Endothelial cell of umbilical vein (primary cell): ENCODE results near the gene HAUS5. TPM values are rescaled to one million over a fixed set of nuclear protein-coding genes. Genes with fewer than 3 reads are reported as not detected.

Source experiments
- BruUV-seq: library from RNA; stranded (reverse); fragments of 400-500 nt; replicated peaks from 2 replicates; lab custom pipeline; 2021; lab: Mats Ljungman, UMichigan
- CTCF ChIA-PET: fragments of 300-600, 350-600 bp; sonication (Branson Sonifier 250); formaldehyde crosslinking; loops from one replicate; lab custom pipeline; 2021; ENCODE audit warnings: antibody characterized with exemption, inconsistent platforms; lab: Charles Lee
- POLR2A ChIA-PET: fragments of 300-600, 350-600 bp; sonication (Branson Sonifier 250); formaldehyde crosslinking; loops from one replicate; lab custom pipeline; 2021; ENCODE audit warnings: antibody characterized with exemption, inconsistent platforms; lab: Charles Lee
- DNase-seq: peaks from one replicate; pipeline ENCODE4 v3.0.0-alpha.2; 2011; ENCODE audit warnings: low read depth, low spot score
- FAIRE-seq: peaks from 2 replicates; lab custom pipeline; 2011; peaks lifted over from hg19 to GRCh38; lab: Jason Lieb, UNC
- H2AFZ ChIP-seq: 2 replicates; pipeline ENCODE4 v1.6.0; 2012; ENCODE audit warnings: low read depth, low read length, control low read depth, inconsistent platforms
- H3K27ac ChIP-seq: 2 replicates; pipeline ENCODE4 v1.5.1; 2011; ENCODE audit warnings: low read depth, mild to moderate bottlenecking, control low read depth, low read length, moderate library complexity; ENCODE audit not compliant: insufficient read depth
- H3K27me3 ChIP-seq, 2 experiments: 2 replicates each; pipeline versions ENCODE4 v1.6.0 to v1.6.1; 2011; ENCODE audit warnings: low read length in 2 of 2, mixed read lengths in 1 of 2; ENCODE audit not compliant: control insufficient read depth in 2 of 2, insufficient read depth in 2 of 2
- H3K36me3 ChIP-seq, 2 experiments: 2 replicates in 1 of 2; 3 replicates in 1 of 2; pipeline ENCODE4 v1.5.1; 2011; ENCODE audit warnings: low read length in 2 of 2, mild to moderate bottlenecking in 1 of 2, moderate library complexity in 1 of 2; ENCODE audit not compliant: control insufficient read depth in 2 of 2, insufficient read depth in 2 of 2; ENCODE audit errors: extremely low read depth in 1 of 2
- H3K4me1 ChIP-seq: 3 replicates; pipeline ENCODE4 v1.5.1; 2011; ENCODE audit warnings: mild to moderate bottlenecking, low read length; ENCODE audit not compliant: control insufficient read depth, insufficient read depth; ENCODE audit errors: extremely low read depth
- H3K4me2 ChIP-seq: 2 replicates; pipeline ENCODE4 v1.6.1; 2011; ENCODE audit warnings: low read length, control low read depth, mixed read lengths; ENCODE audit not compliant: insufficient read depth
- H3K4me3 ChIP-seq, 3 experiments: fragments of 200-600 bp in 1 of 3; sonication (generic), shearing (Covaris generic) in 1 of 3; replicated peaks in 1 of 3; 2 replicates each; pipeline ENCODE4 v1.5.1; 2011 to 2016; ENCODE audit warnings: control low read depth in 3 of 3, low read length in 3 of 3, mild to moderate bottlenecking in 2 of 3, inconsistent platforms in 1 of 3, low read depth in 1 of 3, moderate library complexity in 1 of 3; ENCODE audit not compliant: insufficient read depth in 1 of 3
- H3K79me2 ChIP-seq: 2 replicates; pipeline ENCODE4 v1.6.0; 2012; ENCODE audit warnings: low read length, inconsistent platforms; ENCODE audit not compliant: control insufficient read depth, insufficient read depth
- H3K9ac ChIP-seq: replicated peaks from 2 replicates; pipeline ENCODE3; 2011; ENCODE audit warnings: low read length, control low read depth; ENCODE audit not compliant: insufficient read depth; ENCODE audit errors: extremely low read depth
- H3K9me1 ChIP-seq: replicated peaks from 3 replicates; pipeline ENCODE4 v1.6.0; 2011; ENCODE audit warnings: mild to moderate bottlenecking, low read length; ENCODE audit not compliant: control insufficient read depth, insufficient read depth; ENCODE audit errors: extremely low read depth
- H3K9me3 ChIP-seq: replicated peaks from 2 replicates; pipeline ENCODE4 v1.5.1; 2012; ENCODE audit warnings: low read length, inconsistent platforms; ENCODE audit not compliant: control insufficient read depth, insufficient read depth
- H4K20me1 ChIP-seq: replicated peaks from 2 replicates; pipeline ENCODE3; 2011; ENCODE audit warnings: mild to moderate bottlenecking, low read length; ENCODE audit not compliant: control insufficient read depth, insufficient read depth; ENCODE audit errors: extremely low read depth
- FOS ChIP-seq: IDR thresholded peaks from 2 replicates; pipeline ENCODE4 v1.6.1; 2011; ENCODE audit warnings: mild to moderate bottlenecking, low read length, moderate library complexity, borderline replicate concordance; ENCODE audit not compliant: insufficient read depth
- dilution Hi-C: fragments of 300-500 bp; cut with MboI; formaldehyde crosslinking; loops from one replicate; pipeline ENCODE4 v1.15.0; 2019; ENCODE audit warnings: low sequenced_read_pairs; ENCODE audit not compliant: extremely low pct_ligation_motif_present
- intact Hi-C: fragments of 100-400 bp; cut with micrococcal nuclease; formaldehyde crosslinking; loops from one replicate; pipeline ENCODE4 v1.10.0; 2022
- polyA plus RNA-seq, 4 experiments: library from polyadenylated mRNA; depleted of rRNA in 3 of 4; stranded (reverse) in 3 of 4; unstranded in 1 of 4; fragments of >200 nt; gene quantifications; 2 replicates each; pipeline versions ENCODE4 v1.2.1 to v1.2.3, GENCODE V29; 2011 to 2012; ENCODE audit warnings: missing spikeins in 1 of 4
- total RNA-seq: library from RNA; stranded (reverse); gene quantifications from 2 replicates; pipeline ENCODE4 v1.2.3, GENCODE V29; 2021
- TF ChIP-seq, protein P1 (sequence below), 2 donors: IDR thresholded peaks; 1 replicate in 1 of 2; 2 replicates in 1 of 2; pipeline ENCODE4 v1.5.1; 2011; ENCODE audit warnings: low read length in 2 of 2, mild to moderate bottlenecking in 2 of 2, moderate library complexity in 2 of 2, control low read depth in 1 of 2, inconsistent platforms in 1 of 2, low read depth in 1 of 2; ENCODE audit not compliant: insufficient read depth in 1 of 2; ENCODE audit errors: extremely low read depth in 1 of 2

Gene HAUS5
- total and polyA plus RNA-seq, 2 donors (not counting 3 experiments of a cell fraction or from before 2014, with no cell fraction given): 8.9 to 19.0 TPM

DNA sequence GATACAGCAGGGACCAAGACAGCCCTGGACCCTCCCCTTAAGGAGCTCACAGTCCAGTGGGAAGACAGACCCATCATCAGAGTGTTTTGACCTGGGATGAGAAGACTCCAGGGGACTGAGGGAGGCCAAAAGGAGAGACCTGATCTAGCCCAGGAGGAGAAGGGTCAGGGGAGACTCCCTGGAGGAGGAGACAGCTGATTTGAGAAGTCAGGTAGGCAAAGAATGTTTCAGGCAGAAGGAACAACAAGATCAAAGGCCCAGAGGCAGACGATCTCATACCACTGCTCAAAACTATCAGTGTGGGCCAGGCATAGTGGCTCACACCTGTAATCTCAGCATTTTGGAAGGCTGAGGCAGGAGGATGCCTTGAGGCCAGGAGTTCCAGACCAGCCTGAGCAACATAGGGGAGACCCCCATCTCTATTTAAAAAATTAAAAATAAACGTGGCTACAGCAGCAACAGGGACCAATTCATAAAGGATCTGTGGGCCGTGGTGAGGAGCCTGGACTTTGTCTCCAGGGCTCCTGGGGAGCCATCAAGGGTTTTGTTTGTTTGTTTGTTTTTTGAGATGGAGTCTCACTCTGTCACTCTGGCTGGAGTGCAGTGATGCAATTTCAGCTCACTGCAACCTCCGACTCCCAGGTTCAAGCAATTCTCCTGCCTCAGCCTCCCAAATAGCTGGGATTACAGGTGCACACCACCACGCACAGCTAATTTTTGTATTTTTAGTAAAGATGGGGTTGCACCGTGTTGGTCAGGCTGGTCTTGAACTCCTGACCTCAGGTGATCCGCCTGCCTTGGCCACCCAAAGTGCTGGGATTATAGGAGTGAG lies 33.4 kb downstream of the HAUS5 start:
- Histone ChIP-seq H3K9ac (no peak overlapping the region), H3K36me3 (peaks cover 0 to under 1% of the 10 kb centered on the region in 2 experiments), H3K79me2 (peaks cover 17% of the 10 kb centered on the region), H3K4me3 (no peak overlapping the region), H3K9me1 (no peaks in the 10 kb centered on the region), H4K20me1 (no peaks in the 10 kb centered on the region), H3K9me3 (no peaks in the 10 kb centered on the region), H3K4me2 (no peak overlapping the region), H3K4me1 (peaks cover 23% of the 10 kb centered on the region), H2AFZ (peak overlapping the region; percentile 25), H3K27ac (no peak overlapping the region), H3K27me3 (no peaks in the 10 kb centered on the region)
- DNase-seq: no peak
- ChIA-PET POLR2A (no interaction called here), CTCF (interaction anchor here (0.6 kb wide), 1 partner anchor 100 kb away, joined by 3 read pairs; the partner anchor contains the start of genes PSENEN and U2AF1L4)
- intact Hi-C loops (loop anchor here (5.0 kb wide), 1 partner anchor 111 kb away; the partner anchor contains the start of genes HSPB6 and PROSER3), dilution Hi-C loops (no loop called here)
- FAIRE-seq: no peak
- no peak for TF ChIP-seq FOS
- TF ChIP-seq, protein P1, sequence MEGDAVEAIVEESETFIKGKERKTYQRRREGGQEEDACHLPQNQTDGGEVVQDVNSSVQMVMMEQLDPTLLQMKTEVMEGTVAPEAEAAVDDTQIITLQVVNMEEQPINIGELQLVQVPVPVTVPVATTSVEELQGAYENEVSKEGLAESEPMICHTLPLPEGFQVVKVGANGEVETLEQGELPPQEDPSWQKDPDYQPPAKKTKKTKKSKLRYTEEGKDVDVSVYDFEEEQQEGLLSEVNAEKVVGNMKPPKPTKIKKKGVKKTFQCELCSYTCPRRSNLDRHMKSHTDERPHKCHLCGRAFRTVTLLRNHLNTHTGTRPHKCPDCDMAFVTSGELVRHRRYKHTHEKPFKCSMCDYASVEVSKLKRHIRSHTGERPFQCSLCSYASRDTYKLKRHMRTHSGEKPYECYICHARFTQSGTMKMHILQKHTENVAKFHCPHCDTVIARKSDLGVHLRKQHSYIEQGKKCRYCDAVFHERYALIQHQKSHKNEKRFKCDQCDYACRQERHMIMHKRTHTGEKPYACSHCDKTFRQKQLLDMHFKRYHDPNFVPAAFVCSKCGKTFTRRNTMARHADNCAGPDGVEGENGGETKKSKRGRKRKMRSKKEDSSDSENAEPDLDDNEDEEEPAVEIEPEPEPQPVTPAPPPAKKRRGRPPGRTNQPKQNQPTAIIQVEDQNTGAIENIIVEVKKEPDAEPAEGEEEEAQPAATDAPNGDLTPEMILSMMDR (IDR thresholded peaks at IDR 0.05; ENCODE audit: extremely low read depth in 1 of 2, insufficient read depth in 1 of 2, low read depth in 1 of 2, low read length in 2 of 2): no peak
- BruUV-seq: no TSS peak
